GM19025 (cell line): ENCODE data around the gene ELOB.
"Not testable (repeated sequence)": the region's sequence is repeated elsewhere in the genome, so short reads cannot be mapped to it uniquely, and the experiment has no call there.

Experiments
- ATAC-seq: cut with Tn5 transposase; IDR thresholded peaks from one replicate; pipeline ENCODE4 v1.9.1; 2021; ENCODE audit warnings: mild to moderate bottlenecking, low read depth, moderate library complexity; ENCODE audit not compliant: unreplicated experiment

Gene ELOB

GRCh38 chr16:2724816-2725348 is 52.2 kb downstream of the ELOB start:
- no peak for ATAC-seq

GRCh38 chr16:2724088-2724676 is 52.9 kb downstream of the ELOB start:
- ATAC-seq: no peak

- ATAC-seq: not testable (repeated sequence)
These were observed 55.4 kb downstream of the ELOB start for GRCh38 chr16:2721634-2722173.
